Measurements from ENCODE around the gene DCLRE1C. TPM values are rescaled to one million over a fixed set of nuclear protein-coding genes. Genes with fewer than 3 reads are reported as not detected.
"Not testable (repeated sequence)": the region's sequence is repeated elsewhere in the genome, so short reads cannot be mapped to it uniquely, and the experiment has no call there.

DCLRE1C gene
- total RNA-seq, 2 donors from 2014 or later, result 11.5 to 20.8 TPM

DNA sequence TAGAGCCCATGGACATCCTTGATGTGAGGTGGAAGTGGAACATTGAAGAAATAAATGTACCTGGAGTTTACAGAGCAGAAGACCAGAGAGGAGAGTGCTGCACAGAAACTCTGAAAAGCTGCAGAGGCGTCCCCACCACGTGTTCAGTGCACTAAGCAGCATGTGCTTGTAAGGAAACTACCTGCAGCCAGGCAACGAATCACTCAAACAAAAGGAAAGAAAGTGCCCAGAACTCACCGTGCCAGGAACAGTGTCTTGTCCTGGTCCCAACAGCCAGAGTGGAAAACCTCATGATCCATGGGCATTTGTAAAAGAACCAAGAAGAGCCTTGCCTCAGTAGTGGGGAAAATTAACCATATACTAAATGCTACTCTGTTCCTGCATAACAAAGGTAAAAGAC lies 42.9 kb downstream of the DCLRE1C start:
- Histone ChIP-seq H3K27ac (no peak overlapping the region), H3K4me3 (no peak overlapping the region), H3K36me3 (no peaks in the 10 kb centered on the region), H3K9me3 (no peaks in the 10 kb centered on the region), H3K27me3 (replicated peaks; ENCODE audit: insufficient read depth) (no peaks in the 10 kb centered on the region), H3K4me1 (replicated peaks) (peaks cover 4% of the 10 kb centered on the region)
- WGBS, result 87% methylated on average over 4 of the region's 4 CpGs
- TF ChIP-seq POLR2AphosphoS5 (IDR thresholded peaks at IDR 0.05) (no peak), POLR2A (IDR thresholded peaks at IDR 0.05) (no peak)
- TF ChIP-seq, protein P1, sequence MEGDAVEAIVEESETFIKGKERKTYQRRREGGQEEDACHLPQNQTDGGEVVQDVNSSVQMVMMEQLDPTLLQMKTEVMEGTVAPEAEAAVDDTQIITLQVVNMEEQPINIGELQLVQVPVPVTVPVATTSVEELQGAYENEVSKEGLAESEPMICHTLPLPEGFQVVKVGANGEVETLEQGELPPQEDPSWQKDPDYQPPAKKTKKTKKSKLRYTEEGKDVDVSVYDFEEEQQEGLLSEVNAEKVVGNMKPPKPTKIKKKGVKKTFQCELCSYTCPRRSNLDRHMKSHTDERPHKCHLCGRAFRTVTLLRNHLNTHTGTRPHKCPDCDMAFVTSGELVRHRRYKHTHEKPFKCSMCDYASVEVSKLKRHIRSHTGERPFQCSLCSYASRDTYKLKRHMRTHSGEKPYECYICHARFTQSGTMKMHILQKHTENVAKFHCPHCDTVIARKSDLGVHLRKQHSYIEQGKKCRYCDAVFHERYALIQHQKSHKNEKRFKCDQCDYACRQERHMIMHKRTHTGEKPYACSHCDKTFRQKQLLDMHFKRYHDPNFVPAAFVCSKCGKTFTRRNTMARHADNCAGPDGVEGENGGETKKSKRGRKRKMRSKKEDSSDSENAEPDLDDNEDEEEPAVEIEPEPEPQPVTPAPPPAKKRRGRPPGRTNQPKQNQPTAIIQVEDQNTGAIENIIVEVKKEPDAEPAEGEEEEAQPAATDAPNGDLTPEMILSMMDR (IDR thresholded peaks at IDR 0.05), result no peak
- no peak for DNase-seq (ENCODE audit: low spot score)
- intact Hi-C loops (cut with DNase I), result no loop called here

DNA sequence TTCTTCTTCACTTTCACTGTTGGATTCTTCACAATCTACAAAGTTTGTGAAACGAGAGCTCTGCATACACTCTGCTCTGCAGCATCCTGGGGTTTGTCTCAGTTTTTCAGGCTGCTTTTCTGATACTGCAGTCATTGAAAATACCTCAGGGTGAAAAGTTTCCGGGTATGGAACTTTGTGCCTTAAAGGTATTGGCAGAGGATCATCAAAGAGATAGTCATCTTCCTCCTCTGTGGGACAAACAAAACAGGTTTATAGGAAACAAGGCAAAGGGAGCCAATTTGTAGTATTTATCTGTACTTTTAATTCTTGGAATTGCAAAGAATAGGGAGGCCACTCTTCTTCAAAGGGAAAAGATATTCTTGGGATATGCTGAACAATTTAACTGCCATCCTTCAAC lies 44.8 kb downstream of the DCLRE1C start:
- no peak for DNase-seq (ENCODE audit: low spot score)
- Histone ChIP-seq H3K27me3 (replicated peaks; ENCODE audit: insufficient read depth) (no peaks in the 10 kb centered on the region), H3K9me3 (no peaks in the 10 kb centered on the region), H3K4me3 (no peak overlapping the region), H3K27ac (peak overlapping the region in 1 of 2 donors; percentile 43), H3K36me3 (no peaks in the 10 kb centered on the region), H3K4me1 (replicated peaks) (peaks cover 4% of the 10 kb centered on the region)
- 34% methylated on average over 2 of the region's 2 CpGs for WGBS
- TF ChIP-seq, protein P1 (IDR thresholded peaks at IDR 0.05), result no peak
- no peak for TF ChIP-seq POLR2AphosphoS5 (IDR thresholded peaks at IDR 0.05)
- TF ChIP-seq POLR2A (IDR thresholded peaks at IDR 0.05), result no peak
- intact Hi-C loops (cut with DNase I), result no loop called here

DNA sequence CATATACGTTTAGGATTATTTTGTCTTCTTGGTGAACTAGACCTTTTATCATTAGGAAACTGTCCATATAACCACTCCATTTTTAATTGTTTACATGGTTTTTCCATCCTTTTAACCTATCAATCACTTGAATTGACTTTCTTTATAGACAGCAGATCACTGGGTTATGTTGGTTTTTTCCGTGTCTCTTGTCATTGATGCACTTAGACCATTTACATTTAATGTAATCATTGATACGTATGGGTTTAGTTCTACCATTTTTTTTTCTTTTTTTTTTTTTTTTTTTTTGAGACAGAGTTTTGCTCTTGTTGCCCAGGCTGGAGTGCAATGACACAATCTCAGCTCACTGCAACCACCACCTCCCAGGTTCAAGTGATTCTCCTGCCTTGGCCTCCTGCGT lies 46.3 kb downstream of the DCLRE1C start:
- H3K9me3 ChIP-seq; H3K27me3 ChIP-seq (replicated peaks; ENCODE audit: insufficient read depth); H3K36me3 ChIP-seq; H3K4me3 ChIP-seq; DNase-seq (ENCODE audit: low spot score); H3K4me1 ChIP-seq (replicated peaks); intact Hi-C loops (cut with DNase I): not testable (repeated sequence)
- H3K27ac ChIP-seq, result peak overlapping the region in 1 of 2 donors; percentile 43
- 98% methylated on average over 4 of the region's 4 CpGs for WGBS

DNA sequence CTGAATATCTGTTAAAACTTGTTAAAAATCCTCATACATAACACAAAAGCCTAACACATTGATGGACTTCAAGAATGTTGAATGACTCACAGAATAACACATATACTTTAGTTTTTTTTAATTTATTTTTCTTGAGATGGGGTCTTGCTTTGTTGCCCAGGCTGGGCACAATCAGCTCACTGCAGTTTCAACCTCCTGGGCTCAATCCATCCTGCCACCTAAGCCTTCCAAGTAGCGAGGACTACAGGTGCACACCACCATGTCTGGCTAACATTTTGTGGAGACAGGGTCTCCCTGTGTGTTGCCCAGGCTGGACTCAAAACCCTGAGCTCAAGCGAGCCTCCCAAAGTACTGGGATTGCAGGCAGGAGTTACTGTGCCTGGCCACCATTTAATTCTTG lies 47.1 kb downstream of the DCLRE1C start:
- peaks cover 4% of the 10 kb centered on the region for H3K4me1 ChIP-seq (replicated peaks)
- intact Hi-C loops (cut with DNase I), result no loop called here
- no peaks in the 10 kb centered on the region for H3K27me3 ChIP-seq (replicated peaks; ENCODE audit: insufficient read depth)
- H3K27ac ChIP-seq, result peak overlapping the region in 1 of 2 donors; percentile 71
- H3K36me3 ChIP-seq, result no peaks in the 10 kb centered on the region
- H3K9me3 ChIP-seq, result no peaks in the 10 kb centered on the region
- WGBS, result 87% methylated on average over 2 of the region's 2 CpGs
- no peak overlapping the region for H3K4me3 ChIP-seq
- DNase-seq (ENCODE audit: low spot score), result no peak
- TF ChIP-seq POLR2A (IDR thresholded peaks at IDR 0.05), result no peak
- TF ChIP-seq POLR2AphosphoS5 (IDR thresholded peaks at IDR 0.05), result no peak
- TF ChIP-seq, protein P1 (IDR thresholded peaks at IDR 0.05), result no peak

DNA sequence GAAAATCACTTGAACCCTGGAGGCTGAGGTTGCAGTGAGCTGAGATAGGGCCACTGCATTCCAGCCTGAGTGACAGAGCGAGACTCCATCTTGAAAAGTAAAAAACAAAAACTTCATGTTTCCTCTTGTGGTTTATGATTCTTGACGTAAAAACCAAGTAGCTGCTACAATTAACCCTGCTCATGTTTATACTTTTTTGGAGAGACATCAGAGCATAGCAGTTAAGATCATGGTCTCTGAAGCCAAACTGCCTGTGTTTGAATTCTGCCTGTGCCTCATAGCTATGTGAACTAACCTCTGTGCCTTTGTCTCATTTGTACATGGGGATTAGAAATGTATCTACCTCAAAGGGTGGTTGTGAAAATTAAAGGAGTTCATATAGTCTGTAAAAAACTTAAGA lies 48.0 kb downstream of the DCLRE1C start:
- no peaks in the 10 kb centered on the region for H3K36me3 ChIP-seq

More for the DNA sequence above, 48.0 kb downstream of the DCLRE1C start:
- peak overlapping the region; percentile 59 to 71 for H3K27ac ChIP-seq
- no peaks in the 10 kb centered on the region for H3K27me3 ChIP-seq (replicated peaks; ENCODE audit: insufficient read depth)
- H3K4me3 ChIP-seq, result no peak overlapping the region
- intact Hi-C loops (cut with DNase I), result no loop called here
- no peaks in the 10 kb centered on the region for H3K9me3 ChIP-seq
- TF ChIP-seq POLR2A (IDR thresholded peaks at IDR 0.05), result no peak
- TF ChIP-seq POLR2AphosphoS5 (IDR thresholded peaks at IDR 0.05), result no peak
- TF ChIP-seq, protein P1 (IDR thresholded peaks at IDR 0.05), result no peak
- WGBS, result 70% methylated on average over 2 of the region's 2 CpGs
- peaks cover 4% of the 10 kb centered on the region for H3K4me1 ChIP-seq (replicated peaks)
- no peak for DNase-seq (ENCODE audit: low spot score)

All from prostate gland (tissue), 2 donors.